Trophoblast cell (in vitro differentiated cells and primary cell): ENCODE results near the gene SLC38A4.
A peak's percentile ranks its signal among the peaks of the same experiment; 100 is the strongest.

ENCODE experiments used
- DNase-seq, 2 donors: peaks; one replicate each; pipeline ENCODE4 v3.0.0-alpha.2; 2016
- H2AFZ ChIP-seq: 2 replicates; pipeline ENCODE4 v1.6.1; 2013; ENCODE audit warnings: low read length, moderate library complexity, mild to moderate bottlenecking; ENCODE audit not compliant: insufficient read depth, poor library complexity
- H2AK5ac ChIP-seq: 2 replicates; pipeline ENCODE4 v1.6.1; 2013; ENCODE audit warnings: mild to moderate bottlenecking, low read length
- H2BK120ac ChIP-seq: 2 replicates; pipeline ENCODE4 v1.6.1; 2013; ENCODE audit warnings: low read length, mild to moderate bottlenecking, moderate library complexity; ENCODE audit not compliant: insufficient read depth, poor library complexity
- H2BK12ac ChIP-seq: 2 replicates; pipeline ENCODE4 v1.6.1; 2013; ENCODE audit warnings: mild to moderate bottlenecking, low read length, moderate library complexity
- H2BK5ac ChIP-seq: 2 replicates; pipeline ENCODE4 v1.6.1; 2013; ENCODE audit warnings: low read length, low read depth, moderate library complexity, mild to moderate bottlenecking; ENCODE audit not compliant: poor library complexity
- H3K14ac ChIP-seq: 2 replicates; pipeline ENCODE4 v1.6.1; 2013; ENCODE audit warnings: mild to moderate bottlenecking, low read length
- H3K18ac ChIP-seq: 2 replicates; pipeline ENCODE4 v1.6.1; 2013; ENCODE audit warnings: mild to moderate bottlenecking, low read length
- H3K23ac ChIP-seq: 2 replicates; pipeline ENCODE4 v1.6.1; 2013; ENCODE audit warnings: low read length
- H3K27ac ChIP-seq: 2 replicates; pipeline ENCODE4 v1.5.1; 2013; ENCODE audit warnings: low read depth, mild to moderate bottlenecking, inconsistent platforms, low read length, moderate library complexity
- H3K27me3 ChIP-seq: 2 replicates; pipeline ENCODE4 v1.6.1; 2013; ENCODE audit warnings: inconsistent platforms, mild to moderate bottlenecking, low read length, moderate library complexity; ENCODE audit not compliant: insufficient read depth
- H3K36me3 ChIP-seq, 2 experiments: 1 replicate in 1 of 2; 2 replicates in 1 of 2; pipeline ENCODE4 v1.6.1; 2013; ENCODE audit warnings: low read length in 2 of 2, mild to moderate bottlenecking in 2 of 2, moderate library complexity in 1 of 2; ENCODE audit not compliant: insufficient read depth in 2 of 2, control insufficient read depth in 1 of 2
- H3K4ac ChIP-seq: 2 replicates; pipeline ENCODE4 v1.6.1; 2013; ENCODE audit warnings: low read depth, mild to moderate bottlenecking, low read length, moderate library complexity
- H3K4me1 ChIP-seq, 2 experiments: 1 replicate in 1 of 2; 2 replicates in 1 of 2; pipeline ENCODE4 v1.6.1; 2013; ENCODE audit warnings: low read length in 2 of 2, mild to moderate bottlenecking in 2 of 2, moderate library complexity in 1 of 2; ENCODE audit not compliant: insufficient read depth in 2 of 2, control insufficient read depth in 1 of 2
- H3K4me2 ChIP-seq: 2 replicates; pipeline ENCODE4 v1.6.1; 2013; ENCODE audit warnings: inconsistent platforms, mild to moderate bottlenecking, low read length, moderate library complexity
- H3K4me3 ChIP-seq: 2 replicates; pipeline ENCODE4 v1.5.1; 2013; ENCODE audit warnings: mild to moderate bottlenecking, low read depth, low read length, inconsistent platforms
- H3K79me1 ChIP-seq: one replicate; pipeline ENCODE4 v1.6.1; 2013; ENCODE audit warnings: low read length
- H3K79me2 ChIP-seq: 2 replicates; pipeline ENCODE4 v1.6.1; 2013; ENCODE audit warnings: low read length, mild to moderate bottlenecking; ENCODE audit not compliant: control insufficient read depth, insufficient read depth, poor library complexity
- H3K9ac ChIP-seq: 2 replicates; pipeline ENCODE4 v1.6.1; 2013; ENCODE audit warnings: mild to moderate bottlenecking, low read length
- H3K9me3 ChIP-seq: 2 replicates; pipeline ENCODE4 v1.6.1; 2013; ENCODE audit warnings: low read depth, mild to moderate bottlenecking, control low read depth, inconsistent platforms, low read length; ENCODE audit not compliant: insufficient read depth
- H4K12ac ChIP-seq: 2 replicates; pipeline ENCODE4 v1.6.1; 2013; ENCODE audit warnings: low read depth, mild to moderate bottlenecking, low read length, moderate library complexity
- H4K8ac ChIP-seq: 2 replicates; pipeline ENCODE4 v1.6.1; 2013; ENCODE audit warnings: low read depth, mild to moderate bottlenecking, low read length, moderate library complexity
- H4K91ac ChIP-seq: one replicate; pipeline ENCODE4 v1.6.1; 2013; ENCODE audit warnings: low read depth, mild to moderate bottlenecking, low read length, moderate library complexity
- WGBS: extraction: QIAGEN DNeasy Blood & Tissue Kit; methylation state at CpG from one replicate; pipeline ENCODE4 v1.1.7; 2013; ENCODE audit warnings: missing lambda C conversion rate; ENCODE audit not compliant: insufficient read length, insufficient coverage; ENCODE audit errors: extremely low coverage; 5-methylcytosine and 5-hydroxymethylcytosine counted together

SLC38A4 gene

GRCh38 chr12:46839964-46840363, 14.2 kb upstream of the SLC38A4 start:
- no peak overlapping the region for H3K9ac ChIP-seq
- no peaks in the 10 kb centered on the region for H3K36me3 ChIP-seq
- no peaks in the 10 kb centered on the region for H3K4me1 ChIP-seq
- no peak overlapping the region for H2BK120ac ChIP-seq
- H3K23ac ChIP-seq, result no peak overlapping the region
- DNase-seq, result no peak
- no peak overlapping the region for H4K12ac ChIP-seq
- no peak overlapping the region for H3K4me3 ChIP-seq
- peaks cover 3% of the 10 kb centered on the region for H3K79me1 ChIP-seq
- H4K8ac ChIP-seq, result no peak overlapping the region
- no peak overlapping the region for H2AFZ ChIP-seq
- peaks cover 2% of the 10 kb centered on the region for H3K9me3 ChIP-seq
- H2BK5ac ChIP-seq, result no peak overlapping the region
- H4K91ac ChIP-seq, result no peak overlapping the region
- no peak overlapping the region for H3K18ac ChIP-seq
- no peak overlapping the region for H3K27ac ChIP-seq
- no CpG with 5 or more reads among the region's 2 CpGs for WGBS
- H3K27me3 ChIP-seq, result no peaks in the 10 kb centered on the region
- no peak overlapping the region for H3K4me2 ChIP-seq
- H2AK5ac ChIP-seq, result no peak overlapping the region
- H3K4ac ChIP-seq, result no peak overlapping the region
- H3K79me2 ChIP-seq, result no peaks in the 10 kb centered on the region
- no peak overlapping the region for H2BK12ac ChIP-seq
- H3K14ac ChIP-seq, result no peak overlapping the region

GRCh38 chr12:46839232-46839631, 13.4 kb upstream of the SLC38A4 start:
- Histone ChIP-seq H3K79me1 (no peaks in the 10 kb centered on the region), H3K18ac (no peak overlapping the region), H3K4me2 (no peak overlapping the region), H3K27ac (no peak overlapping the region), H3K27me3 (no peaks in the 10 kb centered on the region), H3K4ac (no peak overlapping the region), H3K14ac (no peak overlapping the region), H3K4me3 (no peak overlapping the region), H4K8ac (no peak overlapping the region), H4K91ac (no peak overlapping the region), H3K36me3 (no peaks in the 10 kb centered on the region), H2BK120ac (no peak overlapping the region), H3K9ac (no peak overlapping the region), H2AFZ (no peak overlapping the region), H2BK12ac (no peak overlapping the region), H3K4me1 (no peaks in the 10 kb centered on the region), H2BK5ac (no peak overlapping the region), H4K12ac (no peak overlapping the region), H3K79me2 (no peaks in the 10 kb centered on the region), H2AK5ac (no peak overlapping the region), H3K23ac (no peak overlapping the region), H3K9me3 (peaks cover 2% of the 10 kb centered on the region)
- WGBS, result no CpG with 5 or more reads among the region's 3 CpGs
- no peak for DNase-seq

GRCh38 chr12:46835785-46836184, 10.0 kb upstream of the SLC38A4 start:
- Histone ChIP-seq H3K4me3 (no peak overlapping the region), H3K4me1 (peaks cover 9 to 11% of the 10 kb centered on the region in 2 experiments), H4K91ac (no peak overlapping the region), H3K27ac (no peak overlapping the region), H3K9me3 (peaks cover 4% of the 10 kb centered on the region), H3K9ac (no peak overlapping the region), H4K12ac (no peak overlapping the region), H3K18ac (no peak overlapping the region), H2AK5ac (no peak overlapping the region), H2BK12ac (no peak overlapping the region), H3K36me3 (no peaks in the 10 kb centered on the region), H2BK5ac (no peak overlapping the region), H3K23ac (no peak overlapping the region), H3K4ac (no peak overlapping the region), H3K79me2 (no peaks in the 10 kb centered on the region), H3K79me1 (peaks cover 2% of the 10 kb centered on the region), H3K4me2 (no peak overlapping the region), H3K27me3 (peaks cover 18% of the 10 kb centered on the region), H4K8ac (no peak overlapping the region), H2AFZ (no peak overlapping the region), H2BK120ac (no peak overlapping the region), H3K14ac (no peak overlapping the region)
- no CpG with 5 or more reads among the region's 1 CpG for WGBS
- no peak for DNase-seq

GRCh38 chr12:46832130-46832704, 6.4 kb upstream of the SLC38A4 start:
- no peaks in the 10 kb centered on the region for H3K36me3 ChIP-seq
- DNase-seq, result no peak
- no peak overlapping the region for H2BK12ac ChIP-seq
- no peaks in the 10 kb centered on the region for H3K79me2 ChIP-seq
- no peak overlapping the region for H2BK5ac ChIP-seq
- peaks cover 2% of the 10 kb centered on the region for H3K9me3 ChIP-seq
- no peak overlapping the region for H3K9ac ChIP-seq
- H2BK120ac ChIP-seq, result no peak overlapping the region
- H3K18ac ChIP-seq, result no peak overlapping the region
- H3K79me1 ChIP-seq, result peaks cover 2% of the 10 kb centered on the region
- peak overlapping the region; percentile 78 for H3K4me2 ChIP-seq
- no peak overlapping the region for H3K4me3 ChIP-seq
- H4K91ac ChIP-seq, result no peak overlapping the region
- no peak overlapping the region for H3K4ac ChIP-seq
- no peak overlapping the region for H3K27ac ChIP-seq
- H3K23ac ChIP-seq, result no peak overlapping the region
- peaks cover 9 to 11% of the 10 kb centered on the region in 2 experiments for H3K4me1 ChIP-seq
- WGBS, result no CpG with 5 or more reads among the region's 16 CpGs
- H2AFZ ChIP-seq, result no peak overlapping the region
- peaks cover 24% of the 10 kb centered on the region for H3K27me3 ChIP-seq
- no peak overlapping the region for H4K8ac ChIP-seq
- H4K12ac ChIP-seq, result no peak overlapping the region
- H3K14ac ChIP-seq, result no peak overlapping the region
- H2AK5ac ChIP-seq, result no peak overlapping the region
